GM12872 (cell line): ENCODE measurements around the gene ADM2.

ENCODE experiments used
- CTCF ChIP-seq: IDR thresholded peaks from 3 replicates; pipeline ENCODE4 v1.5.1; 2011; ENCODE audit warnings: low read depth, mild to moderate bottlenecking, low read length, moderate library complexity; ENCODE audit not compliant: insufficient read depth

Gene ADM2

DNA sequence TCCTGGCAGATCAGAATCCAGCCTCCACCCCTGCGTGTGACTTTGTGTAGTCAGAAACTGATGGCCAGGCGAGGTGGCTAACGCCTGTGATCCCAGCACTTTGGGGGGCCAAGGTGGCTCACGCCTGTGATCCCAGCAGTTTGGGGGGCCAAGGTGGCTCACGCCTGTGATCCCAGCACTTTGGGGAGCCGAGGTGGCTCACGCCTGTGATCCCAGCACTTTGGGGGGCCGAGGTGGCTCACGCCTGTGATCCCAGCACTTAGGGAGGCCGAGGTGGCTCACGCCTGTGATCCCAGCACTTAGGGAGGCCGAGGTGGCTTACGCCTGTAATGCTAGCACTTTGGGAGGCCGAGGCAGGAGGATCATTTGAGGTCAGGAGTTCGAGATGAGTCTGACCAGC lies 31.8 kb downstream of the ADM2 start:
- no peak for TF ChIP-seq CTCF

- no peak for TF ChIP-seq CTCF
These were observed 34.7 kb downstream of the ADM2 start for GRCh38 chr22:50516068-50516467.

DNA sequence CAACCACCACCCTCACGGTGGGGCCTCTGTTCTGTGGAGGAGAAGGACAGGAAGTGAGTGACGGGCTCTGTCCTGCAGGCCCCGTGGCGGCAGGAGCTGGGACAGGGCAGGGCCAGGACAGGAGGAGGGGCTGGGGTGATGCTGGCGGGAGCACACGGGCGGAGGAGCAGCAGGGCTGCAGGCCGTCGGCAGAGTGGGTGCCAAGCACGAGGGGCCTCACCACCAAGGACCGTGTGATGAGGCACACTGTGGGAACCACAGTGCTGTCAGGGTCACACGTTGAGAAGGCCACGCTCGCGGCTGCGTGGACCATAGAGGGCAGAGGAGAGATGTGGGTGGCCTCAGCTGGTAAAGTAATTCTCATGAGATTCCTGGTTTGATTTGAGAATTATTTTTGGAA lies 35.5 kb downstream of the ADM2 start:
- TF ChIP-seq CTCF, result no peak

DNA sequence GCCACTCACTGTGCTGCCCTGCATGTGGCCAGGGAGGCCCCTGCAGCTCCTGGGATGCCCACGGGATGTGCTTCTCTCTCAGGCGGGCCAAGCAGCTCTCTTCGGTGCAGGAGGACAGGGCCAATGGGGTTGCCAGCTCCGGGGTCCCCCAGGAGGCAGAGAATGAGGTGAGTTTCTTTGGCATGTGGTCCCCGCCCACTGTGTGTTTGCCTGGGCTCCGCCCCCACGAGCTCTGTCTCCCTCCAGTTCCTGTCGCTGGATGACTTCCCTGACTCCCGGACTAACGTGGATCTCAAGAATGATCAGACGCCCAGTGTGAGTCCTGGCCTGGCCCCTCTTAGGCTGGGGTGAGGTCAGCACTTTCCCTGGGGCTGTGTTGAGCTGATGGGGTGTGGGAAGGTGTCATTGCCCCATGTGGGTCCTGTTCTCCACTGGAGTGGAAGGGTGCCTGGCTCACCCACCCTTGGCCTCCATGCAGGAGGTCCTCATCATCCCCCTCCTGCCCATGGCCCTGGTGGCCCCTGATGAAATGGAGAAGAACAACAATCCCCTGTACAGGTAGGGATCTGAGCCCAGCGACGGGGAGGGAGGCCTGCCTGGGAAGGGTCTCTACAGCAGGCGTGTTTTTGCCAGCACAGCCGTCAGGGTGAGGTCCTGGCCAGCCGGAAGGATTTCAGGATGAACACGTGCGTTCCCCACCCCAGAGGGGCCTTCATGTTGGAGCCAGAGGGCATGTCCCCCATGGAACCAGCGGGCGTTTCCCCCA lies 36.3 kb downstream of the ADM2 start:
- no peak for TF ChIP-seq CTCF

DNA sequence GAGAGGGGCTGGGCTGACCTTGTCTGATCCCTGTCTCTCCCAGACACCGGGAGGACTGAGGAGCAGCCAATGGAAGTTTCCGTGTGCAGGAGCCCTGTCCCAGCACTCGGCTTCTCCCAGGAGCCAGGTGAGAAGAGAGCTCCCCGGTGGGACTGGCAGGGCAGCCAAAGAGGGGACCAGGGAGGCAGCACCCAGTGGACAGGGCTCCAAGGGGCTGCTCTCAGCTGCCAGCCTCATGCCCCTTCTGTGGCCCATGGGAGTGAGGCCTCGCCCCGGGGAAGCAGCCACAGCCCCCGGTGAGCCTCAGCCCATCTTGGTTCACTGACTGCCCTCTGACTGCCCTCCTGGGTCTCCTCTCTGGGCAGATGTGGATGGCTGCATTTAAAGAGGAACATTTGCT lies 37.3 kb downstream of the ADM2 start:
- TF ChIP-seq CTCF, result no peak

GRCh38 chr22:50519151-50519550 lies 37.8 kb downstream of the ADM2 start:
- TF ChIP-seq CTCF, result no peak

GRCh38 chr22:50520826-50521453 lies 39.6 kb downstream of the ADM2 start:
- TF ChIP-seq CTCF, result no peak
